ENCODE data around the gene WDR31. TPM values are rescaled to one million over a fixed set of nuclear protein-coding genes. Genes with fewer than 3 reads are reported as not detected.
"Not testable (repeated sequence)": the region's sequence is repeated elsewhere in the genome, so short reads cannot be mapped to it uniquely, and the experiment has no call there.

Gene WDR31
- total and polyA plus RNA-seq, 10 donors, result 0.15 to 2.3 (median 0.78) TPM

DNA sequence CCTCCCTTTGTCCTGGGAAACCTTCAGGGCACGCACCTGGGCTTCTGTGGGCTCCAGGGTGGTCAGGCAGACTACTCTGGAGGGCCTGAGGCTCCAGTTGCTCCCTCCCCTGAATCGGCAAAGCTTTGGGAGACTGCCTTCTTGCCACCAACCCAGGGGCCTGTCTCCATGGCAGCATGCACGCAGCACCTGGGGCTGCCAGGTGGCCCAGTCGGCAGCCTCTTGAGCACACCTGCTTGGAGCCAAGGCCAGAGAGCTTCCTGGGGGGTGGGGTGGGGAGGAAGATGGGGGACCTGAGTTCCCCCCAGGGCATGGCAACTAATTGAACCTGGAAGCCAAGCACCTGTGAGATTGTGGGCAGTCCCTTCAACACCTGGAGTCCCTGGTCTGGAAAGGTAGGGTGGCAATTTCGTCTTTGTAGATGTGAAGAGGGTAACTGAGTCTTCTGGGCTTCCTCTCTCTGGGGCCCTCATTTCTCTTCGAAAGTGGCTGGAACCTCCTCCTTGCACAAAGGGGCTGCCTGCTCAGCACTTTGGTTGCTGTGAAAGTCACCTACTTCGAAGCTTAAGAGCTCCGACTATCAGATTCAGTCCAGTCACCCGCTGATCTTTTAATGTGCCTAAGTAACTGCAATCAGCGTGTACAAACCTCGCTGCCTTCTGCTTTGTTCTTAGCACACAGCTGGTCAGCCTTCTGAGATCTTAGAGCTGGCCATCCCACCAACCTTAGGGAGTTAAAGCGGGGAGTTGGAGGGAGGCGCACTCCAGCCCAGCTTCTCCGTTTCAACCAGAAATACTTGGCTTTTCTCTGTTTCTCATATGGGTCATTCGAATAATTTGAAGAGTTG is 40.9 kb downstream of the WDR31 start:
- Histone ChIP-seq H3K4me1 (peaks cover 0 to 6% (median 0%) of the 10 kb centered on the region in 6 donors), H3K9me3 (no peaks in the 10 kb centered on the region), H3K27me3 (replicated peaks in 1 of 7) (peaks cover 0 to 4% (median 0%) of the 10 kb centered on the region in 7 donors), H3K36me3 (peaks cover 0 to 1% (median 0%) of the 10 kb centered on the region in 6 donors), H3K4me3 (no peak overlapping the region), H3K27ac (no peak overlapping the region)
- intact Hi-C loops (cut with DNase I; ENCODE audit: low total_unique reads), result no loop called here
- DNase-seq, result no peak
- TF ChIP-seq POLR2AphosphoS5 (IDR thresholded peaks at IDR 0.05) (no peak), POLR2A (IDR thresholded peaks at IDR 0.05) (no peak)
- TF ChIP-seq, protein P1, sequence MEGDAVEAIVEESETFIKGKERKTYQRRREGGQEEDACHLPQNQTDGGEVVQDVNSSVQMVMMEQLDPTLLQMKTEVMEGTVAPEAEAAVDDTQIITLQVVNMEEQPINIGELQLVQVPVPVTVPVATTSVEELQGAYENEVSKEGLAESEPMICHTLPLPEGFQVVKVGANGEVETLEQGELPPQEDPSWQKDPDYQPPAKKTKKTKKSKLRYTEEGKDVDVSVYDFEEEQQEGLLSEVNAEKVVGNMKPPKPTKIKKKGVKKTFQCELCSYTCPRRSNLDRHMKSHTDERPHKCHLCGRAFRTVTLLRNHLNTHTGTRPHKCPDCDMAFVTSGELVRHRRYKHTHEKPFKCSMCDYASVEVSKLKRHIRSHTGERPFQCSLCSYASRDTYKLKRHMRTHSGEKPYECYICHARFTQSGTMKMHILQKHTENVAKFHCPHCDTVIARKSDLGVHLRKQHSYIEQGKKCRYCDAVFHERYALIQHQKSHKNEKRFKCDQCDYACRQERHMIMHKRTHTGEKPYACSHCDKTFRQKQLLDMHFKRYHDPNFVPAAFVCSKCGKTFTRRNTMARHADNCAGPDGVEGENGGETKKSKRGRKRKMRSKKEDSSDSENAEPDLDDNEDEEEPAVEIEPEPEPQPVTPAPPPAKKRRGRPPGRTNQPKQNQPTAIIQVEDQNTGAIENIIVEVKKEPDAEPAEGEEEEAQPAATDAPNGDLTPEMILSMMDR (IDR thresholded peaks at IDR 0.05 in 8 of 11, conservative IDR thresholded peaks at IDR 0.05 in 3 of 11), result no peak
- WGBS, 5 donors, result 88 to 91% (median 89%) methylated on average over 13 to 15 of the region's 15 CpGs

DNA sequence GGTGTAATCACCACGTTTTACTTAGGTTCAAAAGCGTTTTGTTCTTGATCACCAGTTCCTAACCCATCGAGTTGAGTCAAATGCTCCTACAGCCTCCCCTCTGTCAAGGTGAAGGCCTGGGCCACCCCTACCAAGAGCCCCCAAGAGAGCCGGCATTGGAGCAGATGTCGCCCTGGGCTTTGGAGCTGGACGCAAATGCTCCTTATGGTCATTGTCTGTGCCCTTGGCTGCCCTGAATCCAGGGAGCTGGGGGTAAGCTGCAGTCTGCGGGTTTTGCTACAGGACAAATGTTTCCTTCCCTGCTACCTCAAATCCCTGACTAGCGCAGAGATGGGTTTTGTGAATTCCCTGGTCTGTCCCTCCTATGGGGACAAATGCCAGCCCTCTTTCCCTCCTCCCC is 41.8 kb downstream of the WDR31 start:
- peaks cover 0 to 6% (median 0%) of the 10 kb centered on the region in 6 donors for H3K4me1 ChIP-seq
- H3K36me3 ChIP-seq, result peaks cover 0 to 10% (median 2%) of the 10 kb centered on the region in 6 donors
- intact Hi-C loops (cut with DNase I; ENCODE audit: low total_unique reads), result no loop called here
- H3K9me3 ChIP-seq, result no peaks in the 10 kb centered on the region
- no peak for DNase-seq
- H3K27me3 ChIP-seq (replicated peaks in 1 of 7), result no peaks in the 10 kb centered on the region
- H3K4me3 ChIP-seq, result no peak overlapping the region
- 87 to 96% (median 91%) methylated on average over 8 of the region's 8 CpGs for WGBS, 5 donors
- no peak overlapping the region for H3K27ac ChIP-seq
- TF ChIP-seq POLR2AphosphoS5 (IDR thresholded peaks at IDR 0.05) (no peak), POLR2A (IDR thresholded peaks at IDR 0.05) (no peak)
- TF ChIP-seq, protein P1 (IDR thresholded peaks at IDR 0.05 in 8 of 11, conservative IDR thresholded peaks at IDR 0.05 in 3 of 11), result no peak

DNA sequence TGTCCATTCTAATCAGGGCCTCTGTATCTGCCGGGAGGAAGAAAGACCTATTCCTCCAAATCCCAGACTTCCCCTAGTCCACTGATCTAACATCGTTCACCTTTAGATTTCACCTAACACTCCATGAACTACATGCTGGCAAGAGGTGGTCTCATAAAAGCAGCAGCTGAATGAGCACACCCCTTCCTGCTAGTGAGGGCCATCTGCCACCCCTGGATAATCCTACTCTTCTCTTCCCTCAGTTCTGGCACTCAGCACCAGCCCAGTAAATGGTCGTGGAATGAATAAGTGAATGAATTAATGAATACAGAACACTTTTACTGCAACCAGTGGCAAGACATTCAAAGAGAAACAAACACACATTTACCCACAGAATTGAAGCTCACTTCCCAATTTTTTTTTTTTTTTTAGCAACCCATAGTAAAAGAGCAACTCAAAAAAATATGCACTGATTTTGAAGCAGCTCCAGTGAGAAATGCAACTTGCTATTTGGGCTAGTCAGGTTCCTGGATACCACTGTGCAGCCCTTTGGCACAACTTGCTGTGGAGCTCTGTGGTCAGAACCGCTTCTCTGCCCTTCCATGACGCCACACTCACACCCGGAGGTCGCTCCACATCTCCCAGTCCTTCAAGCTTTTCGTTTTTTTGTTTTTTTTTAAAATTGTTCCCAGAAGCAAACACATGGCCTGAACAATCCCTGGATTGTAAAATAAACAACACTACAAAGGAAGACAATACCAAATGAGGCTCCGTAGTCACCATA is 43.1 kb downstream of the WDR31 start:
- Histone ChIP-seq H3K36me3 (peaks cover 0 to 23% (median 15%) of the 10 kb centered on the region in 6 donors), H3K27me3 (replicated peaks in 1 of 7) (no peaks in the 10 kb centered on the region), H3K9me3 (no peaks in the 10 kb centered on the region), H3K4me3 (no peak overlapping the region), H3K4me1 (peaks cover 0 to 6% (median 0%) of the 10 kb centered on the region in 6 donors), H3K27ac (no peak overlapping the region)
- TF ChIP-seq, protein P1 (IDR thresholded peaks at IDR 0.05 in 8 of 11, conservative IDR thresholded peaks at IDR 0.05 in 3 of 11), result no peak
- intact Hi-C loops (cut with DNase I; ENCODE audit: low total_unique reads), result no loop called here
- 75 to 84% (median 82%) methylated on average over 9 of the region's 9 CpGs for WGBS, 5 donors
- DNase-seq, result no peak

DNA sequence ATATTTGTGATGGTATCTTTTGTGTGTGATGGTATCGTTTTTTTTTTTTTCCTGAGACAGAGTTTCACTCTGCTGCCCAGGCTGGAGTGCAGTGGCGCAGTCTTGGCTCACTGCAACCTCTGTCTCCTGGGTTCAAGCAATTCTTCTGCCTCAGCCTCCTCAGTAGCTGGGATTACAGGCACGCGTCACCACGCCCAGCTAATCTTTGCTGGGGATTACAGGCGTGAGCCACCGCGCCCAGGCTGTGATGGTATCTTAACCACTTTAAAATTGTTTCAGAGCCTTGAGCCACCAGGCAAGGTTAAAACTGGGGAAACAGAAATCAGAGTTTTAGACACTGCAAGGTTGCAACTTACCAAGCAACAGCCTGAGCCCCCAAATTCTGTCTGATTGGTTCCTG is 43.8 kb downstream of the WDR31 start:
- H3K9me3 ChIP-seq; intact Hi-C loops (cut with DNase I; ENCODE audit: low total_unique reads); H3K4me1 ChIP-seq; H3K27ac ChIP-seq; H3K27me3 ChIP-seq (replicated peaks in 1 of 7); DNase-seq; H3K4me3 ChIP-seq: not testable (repeated sequence)
- WGBS, 5 donors, result 90 to 96% (median 92%) methylated on average over 8 of the region's 8 CpGs
- H3K36me3 ChIP-seq, result peaks cover 0 to 30% (median 23%) of the 10 kb centered on the region in 6 donors
